Stimulated activated CD4-positive, alpha-beta T cell treated with anti-CD3 and anti-CD28 coated beads, Interleukin-12 subunit alpha, Interleukin-12 subunit beta, amount 100 ng/mL, for 48 hours (primary cell): ENCODE measurements around the gene ALDH7A1.
"Not testable (repeated sequence)": the region's sequence is repeated elsewhere in the genome, so short reads cannot be mapped to it uniquely, and the experiment has no call there.

ENCODE experiments used
- DNase-seq, 3 donors: peaks; one replicate each; pipeline ENCODE4 v3.0.0-alpha.2; 2020; ENCODE audit warnings: low read depth in 2 of 3, low spot score in 1 of 3

ALDH7A1 gene

DNA sequence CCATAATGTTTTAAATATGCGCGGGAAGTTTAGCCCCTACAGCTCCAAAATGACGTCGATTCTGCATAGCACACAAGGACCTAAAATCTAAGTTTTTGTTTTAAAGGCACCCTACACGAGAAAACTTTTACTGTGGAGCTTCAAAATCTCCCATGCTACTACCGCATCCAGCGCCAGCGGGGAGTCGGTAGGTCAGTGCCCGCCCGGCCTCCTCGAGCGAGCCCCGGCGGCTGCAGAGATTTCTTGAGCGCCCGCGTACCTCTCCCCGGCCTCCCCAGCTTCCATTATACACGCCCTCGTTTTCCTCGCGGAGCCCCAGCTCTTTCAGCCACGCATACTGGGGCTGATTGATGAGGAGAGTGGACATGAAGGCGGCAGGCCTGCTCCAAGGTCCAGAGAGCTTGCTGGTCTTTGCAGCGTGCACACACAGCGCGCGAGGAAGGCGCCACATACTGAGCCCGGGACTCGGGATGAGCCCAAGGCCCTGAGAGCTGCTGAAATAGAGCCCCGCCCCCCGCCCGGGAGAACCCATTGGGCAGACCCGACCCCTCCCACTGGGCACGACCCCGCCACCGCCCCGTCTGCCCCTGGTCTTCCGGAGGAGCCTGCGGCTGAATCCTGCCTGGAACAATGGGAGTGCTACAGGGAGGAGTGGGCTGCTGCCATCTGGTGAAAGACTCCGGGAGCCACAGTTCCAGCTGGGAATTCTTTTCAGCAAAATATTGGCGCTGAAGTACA lies at the start of gene ALDH7A1:
ALDH7A1 (minus strand) TSS at position 472 of the 738 bp plus-strand sequence; CDS start at position 451, 21 bp downstream.
- DNase-seq = peak in 2 of 3 donors; percentile 35 to 38

DNA sequence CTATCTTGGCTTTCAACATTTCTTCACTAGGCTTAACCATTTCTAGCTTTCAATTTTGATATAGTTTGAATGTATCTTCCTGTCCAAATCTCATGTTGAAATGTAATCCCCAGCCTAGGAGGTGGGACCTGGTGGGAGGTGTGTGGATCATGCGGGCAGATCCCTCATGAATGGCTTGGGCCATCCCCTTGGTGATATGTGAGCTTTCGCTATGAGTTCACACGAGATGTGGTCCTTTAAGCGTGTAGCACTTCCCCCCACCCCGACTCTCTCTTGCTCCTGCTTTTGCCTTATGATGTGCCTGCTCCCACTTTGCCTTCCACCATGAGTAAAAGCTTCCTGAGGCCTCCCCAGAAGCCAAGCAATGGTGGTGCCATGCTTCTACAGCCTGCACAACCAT lies 46.4 kb upstream of the ALDH7A1 start:
- no peak for DNase-seq

DNA sequence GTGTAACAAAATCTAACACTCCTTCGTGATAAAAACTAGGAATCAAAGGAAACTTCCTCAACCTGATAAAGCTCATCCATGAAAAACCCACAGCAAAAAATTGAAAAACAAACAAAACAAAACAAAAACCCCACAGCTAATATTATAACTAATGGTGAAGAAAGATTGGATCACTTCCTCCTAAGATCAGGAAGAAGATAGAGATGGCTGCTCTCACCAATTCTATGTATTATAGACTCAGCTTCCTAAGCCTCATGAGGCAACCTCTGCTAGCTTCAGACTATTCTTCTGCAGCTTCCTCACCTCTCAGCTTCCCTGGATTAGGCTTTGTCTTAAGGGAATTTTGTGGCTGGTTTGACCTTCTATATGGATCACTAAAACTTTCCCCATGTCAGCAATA lies 45.8 kb upstream of the ALDH7A1 start:
- DNase-seq = no peak

DNA sequence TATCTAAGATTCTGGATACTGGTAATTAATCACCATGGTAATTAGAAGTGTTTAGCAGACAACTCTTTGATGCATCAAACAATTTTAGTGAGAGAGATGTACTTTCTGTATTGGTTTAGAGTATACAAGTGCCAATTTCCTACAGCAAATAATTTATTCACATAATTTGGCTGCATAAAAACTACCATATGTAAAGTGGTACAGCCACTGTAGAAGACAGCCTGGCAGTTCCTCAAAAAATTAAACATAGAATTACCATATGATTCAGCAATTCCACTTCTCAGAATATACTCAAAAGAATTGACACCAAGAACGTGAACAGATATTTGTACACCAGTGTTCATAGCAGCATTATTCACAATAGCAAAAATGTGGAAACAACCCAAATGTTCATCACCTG lies 41.9 kb upstream of the ALDH7A1 start:
- no peak for DNase-seq

- DNase-seq = no peak
Observed at GRCh38 chr5:126635585-126635984, 40.6 kb upstream of the ALDH7A1 start.

- DNase-seq = no peak
Observed at GRCh38 chr5:126633552-126633951, 38.5 kb upstream of the ALDH7A1 start.

DNA sequence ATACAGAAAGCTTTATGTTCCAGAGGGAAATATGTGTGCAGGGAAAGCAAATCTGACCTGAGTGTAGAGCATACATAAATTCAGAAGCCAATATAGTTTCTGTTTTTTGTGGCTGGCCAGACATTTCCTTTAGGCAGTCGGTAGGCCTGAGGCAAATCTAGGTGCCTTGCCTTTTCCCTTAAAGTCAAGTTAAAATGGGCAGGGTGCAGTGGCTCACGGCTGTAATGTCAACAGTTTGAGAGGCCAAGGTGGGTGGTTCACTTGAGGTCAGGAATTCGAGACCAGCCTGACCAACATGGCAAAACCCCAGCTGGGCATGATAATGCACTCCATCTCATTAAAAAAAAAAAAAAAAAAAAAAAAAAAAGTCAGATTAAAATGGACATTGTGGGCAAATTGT lies 36.9 kb upstream of the ALDH7A1 start:
- no peak for DNase-seq

DNA sequence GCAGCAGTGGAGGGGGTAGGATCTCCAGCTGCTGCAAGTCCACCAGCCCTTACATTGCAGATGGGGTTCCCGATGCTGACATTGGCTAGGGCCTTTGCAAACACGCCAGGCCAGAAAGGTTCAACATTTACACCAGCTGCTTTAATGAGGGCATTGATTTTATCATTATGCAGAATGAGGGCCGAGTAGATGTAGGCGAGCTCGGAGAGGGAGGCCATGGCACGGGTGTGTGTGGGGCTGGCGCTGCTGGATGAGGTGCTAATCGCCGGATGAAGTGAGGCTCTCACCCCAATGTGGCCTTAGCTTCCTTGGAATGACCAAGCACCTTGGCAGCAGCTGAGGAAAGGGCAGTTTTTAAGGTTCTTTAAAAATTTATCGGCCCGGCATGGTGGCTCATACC lies 33.1 kb upstream of the ALDH7A1 start:
- DNase-seq = no peak

DNA sequence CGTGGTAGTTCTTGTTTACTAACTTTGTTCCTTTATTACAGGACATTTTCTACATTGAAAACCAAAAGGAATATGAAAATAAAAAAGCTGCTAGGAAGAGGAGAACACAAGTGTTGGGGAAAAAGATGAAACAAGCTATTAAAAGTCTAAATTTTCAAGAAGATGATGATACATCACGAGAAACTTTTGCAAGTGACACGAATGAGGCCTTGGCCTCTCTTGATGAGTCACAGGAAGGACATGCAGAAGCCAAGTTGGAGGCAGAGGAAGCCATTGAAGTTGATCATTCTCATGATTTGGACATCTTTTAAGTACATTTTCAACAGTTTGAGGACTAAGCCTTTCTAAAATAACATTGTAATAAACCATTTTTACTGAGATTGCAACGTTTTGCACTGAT lies 29.5 kb upstream of the ALDH7A1 start:
- no peak for DNase-seq

DNA sequence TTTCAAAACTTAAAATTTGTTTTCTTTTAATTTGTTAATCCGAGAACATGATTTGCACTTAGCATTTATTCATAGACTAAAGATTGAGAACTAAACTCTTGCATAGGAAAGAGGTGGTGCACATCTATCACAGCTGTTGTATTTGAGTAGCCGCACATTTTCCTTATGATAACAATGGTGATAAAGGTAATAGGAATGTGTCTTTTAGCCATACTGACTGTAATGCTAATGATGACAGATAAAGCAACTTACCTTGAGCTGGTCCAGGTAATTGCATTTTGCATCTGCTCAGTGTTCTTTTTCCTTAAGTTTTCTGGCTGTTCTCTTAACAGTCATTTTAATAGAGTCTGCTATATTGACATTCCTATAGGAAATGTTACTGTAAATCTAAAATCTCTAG lies 24.8 kb upstream of the ALDH7A1 start:
- DNase-seq = no peak

GRCh38 chr5:126617603-126618002 lies 22.6 kb upstream of the ALDH7A1 start:
- DNase-seq = not testable (repeated sequence)

DNA sequence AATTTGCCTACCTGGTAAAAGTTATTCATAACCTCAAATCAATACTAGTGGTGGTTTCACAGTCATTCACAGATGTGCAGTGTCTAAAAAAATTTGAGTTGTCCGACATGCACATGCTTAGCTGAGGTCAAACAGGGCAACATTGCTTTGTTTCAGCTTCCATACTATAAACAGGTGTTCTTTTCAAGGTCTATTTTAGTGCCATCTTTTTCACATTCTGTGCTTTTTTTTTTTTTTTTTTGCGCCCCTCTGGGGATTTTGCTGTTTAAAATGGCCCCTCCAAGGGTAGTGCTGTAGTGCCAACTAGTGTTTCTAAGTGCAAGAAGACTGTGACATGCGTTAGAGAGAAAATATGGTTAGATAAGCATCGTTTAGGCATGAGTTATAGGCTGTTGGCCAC lies 20.3 kb upstream of the ALDH7A1 start:
- no peak for DNase-seq

DNA sequence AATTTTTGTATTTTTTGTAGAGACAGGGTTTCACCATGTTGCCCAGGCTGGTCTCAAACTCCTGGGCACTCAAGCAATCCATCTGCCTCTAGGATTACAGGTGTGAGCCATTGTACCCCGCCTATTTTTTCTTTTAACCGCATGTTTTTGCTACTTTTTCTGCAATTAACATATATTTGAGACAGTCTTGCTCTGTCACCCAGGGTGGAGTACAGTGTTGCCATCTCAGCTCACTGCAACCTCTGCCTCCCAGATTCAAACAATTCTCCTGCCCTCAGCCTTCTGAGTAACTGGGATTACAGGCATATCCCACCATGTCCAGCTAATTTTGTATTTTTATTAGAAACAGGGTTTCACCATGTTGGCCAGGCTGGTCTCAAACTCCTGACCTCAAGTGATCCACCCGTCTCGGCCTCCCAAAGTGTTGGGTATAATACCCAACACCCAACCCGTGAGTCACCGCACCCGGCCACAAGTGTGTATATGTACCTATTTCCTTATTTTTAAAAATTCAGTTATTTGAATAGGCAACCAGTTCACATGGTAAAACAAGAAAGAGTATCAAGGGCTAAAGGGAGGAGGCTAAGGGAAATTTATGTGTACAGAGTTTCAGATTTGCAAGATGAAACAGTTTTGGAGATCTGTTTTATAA lies 19.0 kb upstream of the ALDH7A1 start:
- DNase-seq = no peak

- DNase-seq = no peak
Observed at GRCh38 chr5:126610616-126611015, 15.6 kb upstream of the ALDH7A1 start.

- DNase-seq = no peak
Observed at GRCh38 chr5:126610160-126610559, 15.1 kb upstream of the ALDH7A1 start.

DNA sequence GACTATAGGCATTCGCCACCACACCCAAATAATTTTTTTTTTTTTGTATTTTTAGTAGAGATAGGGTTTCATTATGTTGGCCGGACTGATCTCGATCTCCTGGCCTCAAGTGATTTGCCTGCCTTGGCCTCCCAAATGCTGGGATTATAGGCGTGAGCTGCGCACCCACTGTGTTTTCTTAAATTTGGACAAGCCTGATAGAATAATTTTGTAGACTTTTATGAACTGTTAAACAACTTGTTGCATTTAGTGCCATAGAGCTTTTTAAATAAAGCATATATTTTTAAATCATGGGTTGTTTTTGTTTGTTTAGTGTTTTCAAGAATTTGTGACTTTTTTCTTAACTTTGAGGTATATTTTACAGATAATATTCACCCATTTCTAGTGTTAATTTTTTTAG lies 10.5 kb upstream of the ALDH7A1 start:
- no peak for DNase-seq

DNA sequence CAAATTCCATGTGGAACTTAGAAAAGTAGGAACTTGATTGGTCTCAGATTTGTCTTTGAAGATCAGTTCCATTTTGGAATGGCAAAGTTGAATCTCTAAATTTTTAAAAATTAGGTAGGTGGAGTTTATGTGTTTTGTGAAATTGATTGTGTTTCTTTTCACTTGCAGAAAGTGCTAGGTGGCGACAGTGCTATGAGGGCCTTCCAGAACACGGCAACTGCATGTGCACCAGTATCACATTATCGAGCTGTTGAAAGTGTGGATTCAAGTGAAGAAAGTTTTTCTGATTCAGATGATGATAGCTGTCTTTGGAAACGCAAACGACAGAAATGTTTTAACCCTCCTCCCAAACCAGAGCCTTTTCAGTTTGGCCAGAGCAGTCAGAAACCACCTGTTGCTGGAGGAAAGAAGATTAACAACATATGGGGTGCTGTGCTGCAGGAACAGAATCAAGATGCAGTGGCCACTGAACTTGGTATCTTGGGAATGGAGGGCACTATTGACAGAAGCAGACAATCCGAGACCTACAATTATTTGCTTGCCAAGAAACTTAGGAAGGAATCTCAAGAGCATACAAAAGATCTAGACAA lies 8.5 kb upstream of the ALDH7A1 start:
- no peak for DNase-seq

DNA sequence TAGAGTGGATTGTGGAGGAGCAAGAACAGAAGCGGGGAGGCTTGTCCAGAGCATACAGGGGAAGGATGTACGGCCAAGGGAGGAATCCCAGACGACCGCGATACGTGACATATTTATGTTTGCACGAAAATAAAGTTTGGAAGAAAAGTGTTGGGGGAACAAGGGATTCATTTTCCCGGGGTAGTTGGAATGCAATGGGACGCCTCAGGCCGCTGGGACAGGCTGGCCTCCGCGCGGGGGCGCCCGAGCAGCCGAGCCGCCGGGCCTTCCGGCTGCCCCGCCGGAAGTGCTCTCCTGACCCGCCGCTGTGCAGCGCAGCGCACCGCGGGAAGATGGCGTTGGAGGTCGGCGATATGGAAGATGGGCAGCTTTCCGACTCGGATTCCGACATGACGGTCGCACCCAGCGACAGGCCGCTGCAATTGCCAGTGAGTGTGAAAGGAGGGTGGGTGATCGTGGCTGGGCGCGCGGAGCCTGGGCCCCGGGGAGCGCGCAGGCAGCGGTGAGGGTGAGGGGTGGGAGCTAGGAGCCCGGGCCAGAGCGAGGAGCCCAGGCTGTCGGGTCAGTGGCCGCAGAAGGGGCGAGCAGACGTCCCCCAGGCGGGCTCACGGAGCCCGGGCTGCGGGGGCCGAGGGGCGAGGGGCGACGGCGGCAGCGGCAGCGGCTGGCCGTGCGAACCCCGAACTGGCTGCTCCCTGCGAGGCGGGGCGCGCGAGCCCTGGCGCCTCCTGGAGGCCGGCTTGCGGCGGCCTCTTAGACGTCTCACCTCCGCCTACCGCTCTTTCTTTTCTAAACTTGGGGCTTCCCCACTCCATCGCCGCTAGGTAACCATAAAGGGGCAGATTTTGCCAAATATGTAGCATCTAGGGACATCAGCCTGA lies 5.9 kb upstream of the ALDH7A1 start, which contains the start of gene PHAX:
PHAX (plus strand) TSS at position 317 of the 881 bp plus-strand sequence; CDS start at position 333, 16 bp downstream.
- peak; percentile 57 to 72 (median 63) for DNase-seq

DNA sequence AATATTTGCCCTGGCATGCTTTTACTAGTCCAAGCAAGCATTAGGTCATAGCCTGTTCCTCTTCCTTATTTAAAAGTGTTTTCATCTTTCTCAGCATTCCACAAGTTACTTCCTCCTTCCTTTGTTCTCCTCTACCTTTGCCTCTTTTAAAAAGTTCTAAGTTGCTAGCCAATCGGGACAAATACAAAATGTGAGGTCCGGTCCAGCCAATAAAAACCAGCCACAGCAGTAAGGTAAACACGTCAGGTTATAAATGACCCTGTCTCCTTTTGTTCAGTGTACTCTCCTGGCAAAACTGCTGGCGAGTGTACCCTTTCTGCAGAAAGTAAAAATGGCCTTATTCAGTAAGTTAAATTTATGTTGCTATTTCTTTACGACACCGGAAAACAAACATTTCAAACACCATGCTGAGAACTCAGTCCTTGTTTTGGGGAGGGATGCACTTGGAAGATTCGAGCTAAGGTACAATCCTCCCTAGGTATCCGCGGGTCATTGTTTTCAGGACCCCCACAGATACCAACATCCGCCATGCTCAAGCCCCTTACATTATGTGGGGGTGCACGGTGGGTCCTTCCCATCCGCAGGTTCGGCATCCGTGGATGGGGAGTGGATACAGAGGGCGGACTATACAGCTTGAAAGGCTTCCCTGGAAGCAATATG lies 5.1 kb upstream of the ALDH7A1 start:
- DNase-seq = peak in 1 of 3 donors; percentile 14

DNA sequence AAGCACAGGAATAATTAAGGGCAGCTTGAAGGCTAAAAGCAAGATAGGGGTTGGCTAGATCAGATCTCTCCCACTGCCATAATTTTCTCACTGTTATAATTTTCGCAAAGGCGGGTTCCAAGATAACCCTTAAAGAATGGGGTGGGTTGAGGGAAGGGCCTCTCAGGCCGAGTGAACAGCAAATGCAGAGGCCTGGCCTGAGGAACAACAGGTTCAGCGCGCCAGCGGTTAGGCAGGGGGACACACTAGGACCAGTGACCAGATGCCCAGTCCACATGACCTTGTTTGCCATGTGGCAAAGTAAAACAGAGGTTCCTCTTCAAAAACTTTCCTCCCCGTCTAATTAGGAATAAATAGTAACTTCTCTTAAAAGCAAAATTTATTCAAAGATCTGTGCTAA lies 4.5 kb upstream of the ALDH7A1 start:
- DNase-seq = no peak

DNA sequence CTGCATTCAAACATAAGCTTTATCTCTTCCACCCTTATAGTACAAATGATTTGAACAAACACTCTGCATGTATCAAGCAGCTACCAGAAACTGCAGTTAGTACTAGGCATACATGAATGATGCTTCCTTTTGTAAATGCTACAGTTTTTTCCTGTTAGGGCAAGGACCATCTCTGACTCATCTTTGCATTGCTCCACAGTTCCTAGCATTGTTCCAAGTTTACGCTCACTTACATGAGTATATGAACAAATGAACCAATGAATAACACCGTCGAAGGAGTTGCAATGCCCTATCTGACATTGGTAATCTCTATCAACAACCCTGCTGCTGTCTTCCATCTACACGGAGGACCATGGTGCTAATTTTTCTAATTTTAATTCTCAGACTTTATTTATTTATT lies 2.1 kb upstream of the ALDH7A1 start:
- no peak for DNase-seq
